Lower leg skin (tissue), 3 donors: ENCODE measurements around the gene BEAN1.

ENCODE experiments used
- CTCF ChIP-seq, 3 donors: fragments of 450-650 bp; IDR thresholded peaks; one replicate each; pipeline ENCODE4 v1.5.1; 2016; ENCODE audit warnings: antibody characterized with exemption in 3 of 3, mild to moderate bottlenecking in 3 of 3, moderate library complexity in 2 of 3
- POLR2A ChIP-seq, 2 donors: fragments of 450-650 bp; IDR thresholded peaks; one replicate each; pipeline ENCODE4 v1.6.1; 2016 to 2017; ENCODE audit warnings: antibody characterized with exemption in 2 of 2, mild to moderate bottlenecking in 1 of 2, moderate library complexity in 1 of 2

- TF ChIP-seq CTCF (IDR thresholded peaks at IDR 0.05), result no peak
- no peak for TF ChIP-seq POLR2A (IDR thresholded peaks at IDR 0.05)
Measured at GRCh38 chr16:66401610-66402009, 25.5 kb upstream of the BEAN1 start.
